Measurements from ENCODE around the gene MFAP4.

GRCh38 chr17:19402171-19402570 is 15.2 kb upstream of the MFAP4 start:
- TF ChIP-seq CTCF (IDR thresholded peaks at IDR 0.05; ENCODE audit: poor library complexity, severe bottlenecking) (no peak), EP300 (conservative IDR thresholded peaks at IDR 0.05; ENCODE audit: poor library complexity, severe bottlenecking) (no peak)

Measured in neural cell (in vitro differentiated cells).